ENCODE results near the gene UBA1. TPM values are rescaled to one million over a fixed set of nuclear protein-coding genes. Genes with fewer than 3 reads are reported as not detected.

UBA1 gene
- total RNA-seq, 1 donor from 2014 or later, result 168 TPM

DNA sequence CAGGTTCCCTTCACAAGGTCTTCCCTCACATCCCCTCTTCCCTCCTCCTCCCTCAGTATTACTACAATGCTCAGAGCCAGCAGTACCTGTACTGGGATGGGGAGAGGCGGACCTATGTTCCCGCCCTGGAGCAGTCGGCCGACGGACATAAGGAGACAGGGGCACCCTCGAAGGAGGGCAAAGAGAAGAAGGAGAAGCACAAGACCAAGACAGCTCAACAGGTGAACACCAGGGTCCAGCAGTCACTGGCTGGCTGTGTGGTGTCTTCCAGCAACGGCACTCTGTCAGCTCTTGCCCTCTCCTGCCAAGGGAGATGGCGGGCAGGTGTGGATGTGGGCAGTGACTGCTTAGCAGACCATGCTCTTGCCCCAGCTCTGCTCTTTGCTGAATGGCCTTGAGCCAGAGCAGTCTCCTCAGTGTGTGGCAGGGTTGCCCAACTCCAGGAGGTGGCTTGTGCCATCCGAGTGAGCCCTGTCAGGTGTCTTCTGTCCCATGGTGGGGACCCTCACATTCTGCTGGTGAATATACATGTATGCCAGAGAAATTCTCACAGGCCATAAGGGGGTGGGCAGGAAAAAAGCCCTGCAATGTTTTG is 11.4 kb upstream of the UBA1 start:
- TF ChIP-seq POLR2AphosphoS5 (IDR thresholded peaks at IDR 0.05; ENCODE audit: insufficient read depth in 1 of 2, low read depth in 1 of 2), result no peak
- no peak for TF ChIP-seq POLR2A (IDR thresholded peaks at IDR 0.05)
- TF ChIP-seq CTCF (IDR thresholded peaks at IDR 0.05), result no peak
- Histone ChIP-seq H3K36me3 (peaks cover 0 to 46% of the 10 kb centered on the region in 2 donors), H3K27me3 (no peaks in the 10 kb centered on the region), H3K9me3 (no peaks in the 10 kb centered on the region), H3K4me3 (no peak overlapping the region), H3K4me1 (no peaks in the 10 kb centered on the region), H3K27ac (no peak overlapping the region)
- intact Hi-C loops (cut with DNase I), result no loop called here
- DNase-seq (ENCODE audit: extremely low spot score in 2 of 2), result no peak

DNA sequence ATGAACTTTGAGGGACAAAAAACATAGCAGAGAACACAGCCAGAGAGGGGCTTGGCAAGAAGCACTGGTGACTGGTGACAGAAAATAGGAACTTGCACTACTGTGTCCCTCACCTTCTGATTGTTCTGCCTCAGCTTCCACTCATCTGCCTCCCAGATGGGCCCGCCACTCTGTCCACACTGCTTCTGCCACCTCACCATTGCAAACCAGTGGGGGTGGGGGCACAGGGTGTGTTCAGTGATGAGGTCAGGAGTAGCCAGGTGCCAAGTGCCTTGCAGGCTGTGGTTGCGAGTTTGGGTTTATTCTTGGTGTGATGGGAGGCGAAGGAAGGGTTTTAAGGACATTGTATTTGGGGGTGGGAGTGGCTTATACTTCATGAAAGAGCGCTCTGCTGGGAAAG is 9.1 kb upstream of the UBA1 start:
- Histone ChIP-seq H3K36me3 (peaks cover 0 to 34% of the 10 kb centered on the region in 2 donors), H3K27me3 (no peaks in the 10 kb centered on the region), H3K4me1 (no peaks in the 10 kb centered on the region), H3K4me3 (no peak overlapping the region), H3K27ac (no peak overlapping the region), H3K9me3 (no peaks in the 10 kb centered on the region)
- TF ChIP-seq CTCF (IDR thresholded peaks at IDR 0.05) (no peak), POLR2AphosphoS5 (IDR thresholded peaks at IDR 0.05; ENCODE audit: insufficient read depth in 1 of 2, low read depth in 1 of 2) (no peak), POLR2A (IDR thresholded peaks at IDR 0.05) (no peak)
- intact Hi-C loops (cut with DNase I), result no loop called here
- DNase-seq (ENCODE audit: extremely low spot score in 2 of 2), result no peak

DNA sequence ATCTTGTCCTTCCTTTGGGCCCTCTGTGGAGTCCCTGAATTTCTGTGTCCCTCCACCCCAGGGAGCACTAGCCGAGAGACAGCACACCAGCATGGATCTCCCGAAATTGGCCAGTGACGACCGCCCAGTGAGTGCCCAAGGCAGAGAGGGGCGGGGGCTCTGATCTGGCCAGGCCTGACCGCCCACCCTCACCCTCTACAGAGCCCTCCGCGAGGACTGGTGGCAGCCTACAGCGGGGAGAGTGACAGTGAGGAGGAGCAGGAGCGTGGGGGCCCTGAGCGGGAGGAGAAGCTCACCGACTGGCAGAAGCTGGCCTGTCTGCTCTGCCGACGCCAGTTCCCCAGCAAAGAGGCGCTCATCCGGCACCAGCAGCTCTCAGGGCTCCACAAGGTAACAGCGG is 8.4 kb upstream of the UBA1 start:
- DNase-seq (ENCODE audit: extremely low spot score in 2 of 2), result no peak
- no peaks in the 10 kb centered on the region for H3K9me3 ChIP-seq
- no peak for TF ChIP-seq POLR2A (IDR thresholded peaks at IDR 0.05)
- no peak for TF ChIP-seq POLR2AphosphoS5 (IDR thresholded peaks at IDR 0.05; ENCODE audit: insufficient read depth in 1 of 2, low read depth in 1 of 2)
- TF ChIP-seq CTCF (IDR thresholded peaks at IDR 0.05), result no peak
- no peak overlapping the region for H3K4me3 ChIP-seq
- intact Hi-C loops (cut with DNase I), result no loop called here
- peaks cover 0 to 27% of the 10 kb centered on the region in 2 donors for H3K36me3 ChIP-seq
- no peak overlapping the region for H3K27ac ChIP-seq
- H3K27me3 ChIP-seq, result no peaks in the 10 kb centered on the region
- H3K4me1 ChIP-seq, result no peaks in the 10 kb centered on the region

GRCh38 chrX:47186096-47186740 is 7.4 kb upstream of the UBA1 start:
- Histone ChIP-seq H3K27ac (no peak overlapping the region), H3K27me3 (no peaks in the 10 kb centered on the region), H3K9me3 (no peaks in the 10 kb centered on the region), H3K36me3 (peaks cover 0 to 20% of the 10 kb centered on the region in 2 donors), H3K4me1 (no peaks in the 10 kb centered on the region), H3K4me3 (no peak overlapping the region)
- intact Hi-C loops (cut with DNase I), result no loop called here
- TF ChIP-seq POLR2A (IDR thresholded peaks at IDR 0.05), result no peak
- no peak for TF ChIP-seq POLR2AphosphoS5 (IDR thresholded peaks at IDR 0.05; ENCODE audit: insufficient read depth in 1 of 2, low read depth in 1 of 2)
- no peak for TF ChIP-seq CTCF (IDR thresholded peaks at IDR 0.05)
- no peak for DNase-seq (ENCODE audit: extremely low spot score in 2 of 2)

GRCh38 chrX:47187106-47187677 is 6.4 kb upstream of the UBA1 start:
- H3K4me3 ChIP-seq, result no peak overlapping the region
- H3K27me3 ChIP-seq, result no peaks in the 10 kb centered on the region
- no peaks in the 10 kb centered on the region for H3K9me3 ChIP-seq
- TF ChIP-seq POLR2AphosphoS5 (IDR thresholded peaks at IDR 0.05; ENCODE audit: insufficient read depth in 1 of 2, low read depth in 1 of 2) (no peak), POLR2A (IDR thresholded peaks at IDR 0.05) (no peak), CTCF (IDR thresholded peaks at IDR 0.05) (no peak)
- H3K36me3 ChIP-seq, result peaks cover 0 to 10% of the 10 kb centered on the region in 2 donors
- H3K4me1 ChIP-seq, result no peaks in the 10 kb centered on the region
- intact Hi-C loops (cut with DNase I), result no loop called here
- no peak for DNase-seq (ENCODE audit: extremely low spot score in 2 of 2)
- no peak overlapping the region for H3K27ac ChIP-seq

Measured in vagina (tissue), 2 donors.